Kidney epithelial cell (primary cell): Measurements from ENCODE around the gene CR1L. TPM values are rescaled to one million over a fixed set of nuclear protein-coding genes. Genes with fewer than 3 reads are reported as not detected.
"Not testable (repeated sequence)": the region's sequence is repeated elsewhere in the genome, so short reads cannot be mapped to it uniquely, and the experiment has no call there.

Experiments
- DNase-seq: peaks from one replicate; pipeline ENCODE4 v3.0.0-alpha.2; 2010; ENCODE audit warnings: low read depth
- H3K27me3 ChIP-seq: 2 replicates; pipeline ENCODE4 v1.6.0; 2011; ENCODE audit warnings: low read length; ENCODE audit not compliant: control insufficient read depth, insufficient read depth
- H3K36me3 ChIP-seq: 2 replicates; pipeline ENCODE4 v1.5.1; 2011; ENCODE audit warnings: low read length; ENCODE audit not compliant: control insufficient read depth, insufficient read depth
- H3K4me3 ChIP-seq: 2 replicates; pipeline ENCODE4 v1.5.1; 2011; ENCODE audit warnings: low read depth, mild to moderate bottlenecking, control low read depth, low read length
- total RNA-seq: library from RNA; depleted of rRNA; stranded (reverse); fragments of >200 nt; gene quantifications from 2 replicates; pipeline ENCODE4 v1.2.3, GENCODE V29; 2015
- TF ChIP-seq, protein P1 (sequence below): IDR thresholded peaks from 2 replicates; pipeline ENCODE4 v1.5.1; 2011; ENCODE audit warnings: mild to moderate bottlenecking, moderate library complexity, low read length, control low read depth, inconsistent platforms; ENCODE audit not compliant: insufficient read depth, poor library complexity, severe bottlenecking

Gene CR1L
- total RNA-seq, 1 donor from 2014 or later = not detected

DNA sequence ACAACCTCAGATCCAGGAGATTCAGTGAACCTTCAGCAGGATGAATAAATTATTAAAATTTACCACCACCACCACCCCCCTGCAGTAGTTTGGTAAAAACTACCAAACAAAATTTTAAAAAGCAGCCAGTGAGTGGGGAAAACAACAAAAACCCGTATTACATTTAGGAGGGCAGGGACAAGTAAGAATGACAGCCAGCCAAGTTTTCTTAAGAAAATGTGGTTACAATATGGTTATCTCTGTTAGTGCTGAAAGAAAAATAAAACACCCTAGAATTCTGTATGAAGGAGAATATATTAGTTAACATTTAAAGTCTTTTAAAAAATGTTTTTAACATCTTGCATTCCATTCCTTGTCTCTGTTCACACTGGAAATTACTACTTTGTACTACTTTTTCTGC lies 121.6 kb downstream of the CR1L start:
- DNase-seq = no peak
- no peaks in the 10 kb centered on the region for H3K27me3 ChIP-seq
- peaks cover 1% of the 10 kb centered on the region for H3K36me3 ChIP-seq
- TF ChIP-seq, protein P1, sequence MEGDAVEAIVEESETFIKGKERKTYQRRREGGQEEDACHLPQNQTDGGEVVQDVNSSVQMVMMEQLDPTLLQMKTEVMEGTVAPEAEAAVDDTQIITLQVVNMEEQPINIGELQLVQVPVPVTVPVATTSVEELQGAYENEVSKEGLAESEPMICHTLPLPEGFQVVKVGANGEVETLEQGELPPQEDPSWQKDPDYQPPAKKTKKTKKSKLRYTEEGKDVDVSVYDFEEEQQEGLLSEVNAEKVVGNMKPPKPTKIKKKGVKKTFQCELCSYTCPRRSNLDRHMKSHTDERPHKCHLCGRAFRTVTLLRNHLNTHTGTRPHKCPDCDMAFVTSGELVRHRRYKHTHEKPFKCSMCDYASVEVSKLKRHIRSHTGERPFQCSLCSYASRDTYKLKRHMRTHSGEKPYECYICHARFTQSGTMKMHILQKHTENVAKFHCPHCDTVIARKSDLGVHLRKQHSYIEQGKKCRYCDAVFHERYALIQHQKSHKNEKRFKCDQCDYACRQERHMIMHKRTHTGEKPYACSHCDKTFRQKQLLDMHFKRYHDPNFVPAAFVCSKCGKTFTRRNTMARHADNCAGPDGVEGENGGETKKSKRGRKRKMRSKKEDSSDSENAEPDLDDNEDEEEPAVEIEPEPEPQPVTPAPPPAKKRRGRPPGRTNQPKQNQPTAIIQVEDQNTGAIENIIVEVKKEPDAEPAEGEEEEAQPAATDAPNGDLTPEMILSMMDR = no peak
- no peak overlapping the region for H3K4me3 ChIP-seq

DNA sequence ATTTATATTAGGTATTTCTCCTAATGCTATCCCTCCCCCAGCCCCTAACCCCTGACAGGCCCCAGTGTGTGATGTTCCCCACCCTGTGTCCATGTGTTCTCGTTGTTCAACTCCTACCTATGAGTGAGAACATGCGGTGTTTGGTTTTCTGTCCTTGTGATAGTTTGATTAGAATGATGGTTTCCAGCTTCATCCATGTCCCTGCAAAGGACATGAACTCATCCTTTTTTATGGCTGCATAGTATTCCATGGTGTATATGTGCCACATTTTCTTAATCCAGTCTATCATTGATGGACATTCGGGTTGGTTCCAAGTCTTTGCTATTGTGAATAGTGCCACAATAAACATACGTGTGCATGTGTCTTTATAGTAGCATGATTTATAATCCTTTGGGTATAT lies 125.6 kb downstream of the CR1L start:
- H3K27me3 ChIP-seq, H3K36me3 ChIP-seq, H3K4me3 ChIP-seq, DNase-seq: not testable (repeated sequence)

Other genes starting within 250 kb of the CR1L start
- gene CR2, start 190.8 kb upstream of the CR1L start, total RNA-seq = 0.04 TPM in 1 of 2 replicates, not detected in the other
- gene CR1, start 149.0 kb upstream of the CR1L start, total RNA-seq = 0.07 and 0.13 TPM in 2 replicates
- 127 and 138 TPM in 2 replicates for gene CD46, start 106.9 kb downstream of the CR1L start, total RNA-seq